Measurements from ENCODE around the gene SFXN4. TPM values are rescaled to one million over a fixed set of nuclear protein-coding genes. Genes with fewer than 3 reads are reported as not detected.

Gene SFXN4
- total and polyA plus RNA-seq, 9 of the 15 experiments (the other 6 are each of a cell fraction or from before 2014, with no cell fraction given), result 40.1 to 97.8 (median 54.5) TPM

- Histone ChIP-seq H4K20me1 (replicated peaks; ENCODE audit: control insufficient read depth, insufficient read depth, low read length) (no peaks in the 10 kb centered on the region), H3K27me3 (ENCODE audit: control insufficient read depth in 2 of 2, insufficient read depth in 2 of 2, low read length in 2 of 2) (no peaks in the 10 kb centered on the region), H3K4me2 (ENCODE audit: insufficient read depth, low read length) (no peak overlapping the region), H3K9me1 (ENCODE audit: control insufficient read depth, insufficient read depth, low read length) (no peaks in the 10 kb centered on the region), H3K36me3 (ENCODE audit: control insufficient read depth, insufficient read depth, low read length) (peaks cover 76% of the 10 kb centered on the region), H3K4me1 (replicated peaks in 1 of 2; ENCODE audit: control insufficient read depth in 2 of 2, insufficient read depth in 2 of 2, low read length in 2 of 2) (no peaks in the 10 kb centered on the region), H2AFZ (ENCODE audit: low read depth, low read length) (no peak overlapping the region), H3K9me3 (replicated peaks; ENCODE audit: control insufficient read depth, insufficient read depth, low read depth, low read length) (no peaks in the 10 kb centered on the region), H3K79me2 (ENCODE audit: control insufficient read depth, insufficient read depth, low read length) (no peaks in the 10 kb centered on the region), H3K27ac (ENCODE audit: extremely low read depth, low read depth, low read length) (no peak overlapping the region), H3K9ac (ENCODE audit: insufficient read depth in 1 of 2, low read depth in 2 of 2, low read length in 2 of 2) (no peak overlapping the region), H3K4me3 (no peak overlapping the region)
- in situ Hi-C loops (cut with MboI), result no loop called here
- POLR2A ChIA-PET, result interaction anchor here (0.8 to 1.5 kb wide), 2 partner anchors 8 to 9 kb away, joined by 3 to 6 read pairs; no protein-coding TSS in a partner anchor
- FAIRE-seq (no peak), DNase-seq (ENCODE audit: extremely low read depth in 1 of 4, low spot score in 3 of 4) (no peak), ATAC-seq (no peak)
- no TSS peak for BruUV-seq (replicated peaks)
- intact Hi-C loops (cut with micrococcal nuclease), result no loop called here
- TF ChIP-seq ETS1 (conservative IDR thresholded peaks at IDR 0.05; ENCODE audit: control insufficient read depth, low read depth, low read length) (no peak), FOXP1 (CRISPR knock-in tag; IDR thresholded peaks at IDR 0.05) (no peak), RFX1 (IDR thresholded peaks at IDR 0.05) (peak; percentile 48)
- WGBS (ENCODE audit: insufficient coverage, low coverage, missing lambda C conversion rate), result 98% methylated on average over 5 of the region's 12 CpGs
- CTCF ChIA-PET (ENCODE audit: low intra/inter-chr PET ratio), result no interaction called here
Observed at GRCh38 chr10:119153661-119154060, 11.9 kb downstream of the SFXN4 start.

- H3K9ac ChIP-seq (ENCODE audit: insufficient read depth in 1 of 2, low read depth in 2 of 2, low read length in 2 of 2), result no peak overlapping the region
- WGBS (ENCODE audit: insufficient coverage, low coverage, missing lambda C conversion rate), result 90% methylated on average over 3 of the region's 5 CpGs
- no peaks in the 10 kb centered on the region for H3K9me1 ChIP-seq (ENCODE audit: control insufficient read depth, insufficient read depth, low read length)
- ATAC-seq, result no peak
- no peak overlapping the region for H2AFZ ChIP-seq (ENCODE audit: low read depth, low read length)
- POLR2A ChIA-PET, result interaction anchor here (1.5 kb wide), 1 partner anchor 9 kb away, joined by 6 read pairs; no protein-coding TSS in a partner anchor
- TF ChIP-seq TAL1 (IDR thresholded peaks at IDR 0.05), result no peak
- no peak for TF ChIP-seq TAF9B (IDR thresholded peaks at IDR 0.05; ENCODE audit: partially characterized antibody)
- TF ChIP-seq ZNF561 (CRISPR knock-in tag; conservative IDR thresholded peaks at IDR 0.05), result no peak
- TF ChIP-seq ZNF444 (CRISPR knock-in tag; IDR thresholded peaks at IDR 0.05), result no peak
- TF ChIP-seq NCOA6 (IDR thresholded peaks at IDR 0.05), result no peak
- no peak for TF ChIP-seq FOXA3 (CRISPR knock-in tag; conservative IDR thresholded peaks at IDR 0.05 in 1 of 2, IDR thresholded peaks at IDR 0.05 in 1 of 2)
- TF ChIP-seq EP400 (IDR thresholded peaks at IDR 0.05), result no peak
- TF ChIP-seq HDAC8 (tag; IDR thresholded peaks at IDR 0.05), result no peak
- TF ChIP-seq HSF4 (CRISPR knock-in tag; IDR thresholded peaks at IDR 0.05; ENCODE audit: borderline replicate concordance), result no peak
- no peak for TF ChIP-seq DACH1 (IDR thresholded peaks at IDR 0.05; ENCODE audit: partially characterized antibody)
- no peak for TF ChIP-seq ZNF395 (CRISPR knock-in tag; IDR thresholded peaks at IDR 0.05)
- H3K9me3 ChIP-seq (replicated peaks; ENCODE audit: control insufficient read depth, insufficient read depth, low read depth, low read length), result no peaks in the 10 kb centered on the region
- in situ Hi-C loops (cut with MboI), result no loop called here
- no peak overlapping the region for H3K4me2 ChIP-seq (ENCODE audit: insufficient read depth, low read length)
- no peaks in the 10 kb centered on the region for H3K79me2 ChIP-seq (ENCODE audit: control insufficient read depth, insufficient read depth, low read length)
- no peak for FAIRE-seq
- intact Hi-C loops (cut with micrococcal nuclease), result no loop called here
- H3K27ac ChIP-seq (ENCODE audit: extremely low read depth, low read depth, low read length), result no peak overlapping the region
- CTCF ChIA-PET (ENCODE audit: low intra/inter-chr PET ratio), result no interaction called here
- H3K4me1 ChIP-seq (replicated peaks in 1 of 2; ENCODE audit: control insufficient read depth in 2 of 2, insufficient read depth in 2 of 2, low read length in 2 of 2), result no peaks in the 10 kb centered on the region
- no peak overlapping the region for H3K4me3 ChIP-seq
- BruUV-seq (replicated peaks), result no TSS peak
- H3K27me3 ChIP-seq (ENCODE audit: control insufficient read depth in 2 of 2, insufficient read depth in 2 of 2, low read length in 2 of 2), result no peaks in the 10 kb centered on the region
- no peaks in the 10 kb centered on the region for H4K20me1 ChIP-seq (replicated peaks; ENCODE audit: control insufficient read depth, insufficient read depth, low read length)
- no peak for DNase-seq (ENCODE audit: extremely low read depth in 1 of 4, low spot score in 3 of 4)
- H3K36me3 ChIP-seq (ENCODE audit: control insufficient read depth, insufficient read depth, low read length), result peaks cover 80% of the 10 kb centered on the region
Observed at GRCh38 chr10:119153041-119153440, 12.5 kb downstream of the SFXN4 start.
